Measurements from ENCODE around the gene SLC2A11.
A peak's percentile ranks its signal among the peaks of the same experiment; 100 is the strongest.

SLC2A11 gene

DNA sequence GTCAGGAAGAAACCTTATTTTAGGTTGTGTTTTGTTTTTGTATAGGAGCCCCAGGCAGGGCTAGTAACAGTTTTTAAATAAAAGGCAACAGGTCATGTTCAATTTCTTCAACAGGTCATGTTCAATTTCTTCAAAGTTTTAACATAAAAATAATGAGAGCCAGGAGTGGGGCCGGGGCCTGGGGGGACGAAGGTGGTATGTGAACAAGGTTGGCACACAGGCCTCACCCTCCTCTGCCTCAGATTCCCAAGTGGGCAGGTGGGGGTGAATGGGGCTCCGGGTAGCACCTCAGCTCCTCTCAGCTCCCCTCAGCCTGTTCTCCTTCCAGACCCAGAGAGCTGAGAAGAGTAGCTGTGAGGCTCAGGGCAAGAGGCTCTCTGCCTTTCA is 23.3 kb upstream of the SLC2A11 start:
- Histone ChIP-seq H3K9me3 (ENCODE audit: control insufficient read depth, insufficient read depth, low read length) (no peaks in the 10 kb centered on the region), H3K36me3 (ENCODE audit: control insufficient read depth, insufficient read depth, low read length) (peaks cover 38% of the 10 kb centered on the region), H3K27me3 (ENCODE audit: control insufficient read depth, insufficient read depth, low read length) (no peaks in the 10 kb centered on the region), H3K4me1 (ENCODE audit: control insufficient read depth, insufficient read depth, low read length) (no peaks in the 10 kb centered on the region), H3K4me3 (ENCODE audit: low read depth, low read length) (no peak overlapping the region), H3K9ac (ENCODE audit: low read depth, low read length) (no peak overlapping the region)

DNA sequence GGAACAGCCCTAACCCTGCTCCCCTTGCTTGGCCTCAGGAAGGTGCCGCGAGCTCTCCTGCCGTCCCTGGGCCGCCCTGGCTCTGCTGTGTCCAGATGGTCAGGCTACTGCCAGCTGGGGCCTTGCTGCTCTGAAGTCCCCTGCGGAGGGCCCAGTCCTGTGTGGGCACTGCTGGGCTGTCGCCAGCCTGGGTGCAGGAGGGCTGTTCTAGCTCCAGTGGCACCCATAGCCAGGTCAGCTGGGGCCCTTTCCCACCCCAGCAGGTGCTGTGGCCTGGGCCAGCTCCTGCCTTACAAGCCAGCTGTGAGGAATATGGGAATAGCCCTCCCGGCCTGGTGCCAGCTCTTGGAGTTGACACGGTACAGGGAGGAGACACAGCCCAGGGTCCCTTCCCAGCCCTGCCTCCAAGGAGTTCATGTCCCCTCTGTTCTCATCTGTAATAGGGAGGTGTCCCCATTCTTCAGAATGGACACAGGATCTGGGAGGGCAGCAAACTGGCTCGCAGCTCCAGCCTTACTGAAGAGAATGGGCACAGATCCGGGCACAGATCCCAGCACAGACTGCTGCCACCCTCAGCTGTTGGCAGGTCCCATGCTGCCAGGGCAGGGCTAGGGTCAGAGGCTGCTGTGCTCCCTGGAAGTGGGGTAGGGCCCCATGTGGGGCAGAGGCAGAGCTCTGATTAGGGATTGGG is 22.7 kb upstream of the SLC2A11 start:
- peaks cover 38% of the 10 kb centered on the region for H3K36me3 ChIP-seq (ENCODE audit: control insufficient read depth, insufficient read depth, low read length)

DNA sequence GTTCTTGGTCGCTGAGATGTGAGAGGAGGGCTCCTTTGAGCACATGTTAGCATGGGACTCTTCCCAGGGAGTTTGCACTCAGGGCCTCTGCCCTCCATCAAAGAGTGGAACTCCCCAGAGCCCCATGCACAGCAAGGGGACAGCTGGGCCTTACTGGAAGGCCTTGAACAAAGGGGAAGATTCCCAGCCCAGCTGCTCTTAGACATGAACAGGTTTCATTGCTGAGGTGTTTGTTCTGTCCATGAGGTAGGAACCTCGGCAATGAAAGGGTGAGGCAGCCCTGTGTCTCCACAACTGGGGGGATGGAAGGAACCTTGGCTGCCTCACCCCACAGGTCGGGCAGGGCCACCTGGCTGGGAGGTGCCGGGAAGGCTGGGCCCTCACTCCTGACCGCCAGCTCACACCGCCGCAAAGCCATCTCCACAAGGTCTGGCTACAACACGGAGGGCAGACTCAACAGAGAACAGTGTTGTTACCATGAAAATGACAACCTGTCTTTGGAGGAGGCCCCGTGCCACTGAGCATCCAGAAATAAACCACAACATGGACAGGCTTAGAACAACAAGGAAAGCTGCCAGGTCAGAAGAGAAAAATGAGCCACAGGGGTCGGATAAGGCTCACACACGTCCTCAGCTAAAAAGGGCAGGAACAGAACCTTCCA is 22.1 kb upstream of the SLC2A11 start:
- no peaks in the 10 kb centered on the region for H3K4me1 ChIP-seq (ENCODE audit: control insufficient read depth, insufficient read depth, low read length)
- no peaks in the 10 kb centered on the region for H3K9me3 ChIP-seq (ENCODE audit: control insufficient read depth, insufficient read depth, low read length)
- no peak overlapping the region for H3K4me3 ChIP-seq (ENCODE audit: low read depth, low read length)
- peaks cover 4% of the 10 kb centered on the region for H3K27me3 ChIP-seq (ENCODE audit: control insufficient read depth, insufficient read depth, low read length)
- H3K36me3 ChIP-seq (ENCODE audit: control insufficient read depth, insufficient read depth, low read length), result peaks cover 38% of the 10 kb centered on the region
- H3K9ac ChIP-seq (ENCODE audit: low read depth, low read length), result no peak overlapping the region

More for the DNA sequence above, 22.7 kb upstream of the SLC2A11 start:
- Histone ChIP-seq H3K9me3 (ENCODE audit: control insufficient read depth, insufficient read depth, low read length) (no peaks in the 10 kb centered on the region), H3K27me3 (ENCODE audit: control insufficient read depth, insufficient read depth, low read length) (peaks cover 2% of the 10 kb centered on the region), H3K9ac (ENCODE audit: low read depth, low read length) (no peak overlapping the region), H3K4me1 (ENCODE audit: control insufficient read depth, insufficient read depth, low read length) (no peaks in the 10 kb centered on the region), H3K4me3 (ENCODE audit: low read depth, low read length) (no peak overlapping the region)

DNA sequence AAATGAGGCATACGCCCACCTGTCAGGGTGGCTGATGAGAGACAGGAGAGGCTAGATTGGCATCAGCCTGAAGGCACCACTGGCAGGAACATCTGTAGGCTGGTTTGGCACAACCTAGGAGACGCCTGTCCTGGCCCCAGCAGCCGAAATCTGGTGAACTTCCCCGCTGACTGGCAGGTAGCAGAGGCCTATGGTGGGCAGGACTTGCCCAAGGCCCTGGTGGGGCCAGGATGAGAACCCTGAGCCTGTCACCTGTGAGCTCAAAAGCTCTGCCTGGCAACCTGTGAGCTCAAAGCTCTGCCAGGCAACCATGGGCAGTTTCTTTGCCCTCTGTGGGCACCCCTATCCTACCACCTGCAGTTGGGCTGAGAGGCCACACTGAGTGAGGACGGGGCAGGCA is 21.4 kb upstream of the SLC2A11 start:
- Histone ChIP-seq H3K4me1 (ENCODE audit: control insufficient read depth, insufficient read depth, low read length) (no peaks in the 10 kb centered on the region), H3K9me3 (ENCODE audit: control insufficient read depth, insufficient read depth, low read length) (no peaks in the 10 kb centered on the region), H3K27me3 (ENCODE audit: control insufficient read depth, insufficient read depth, low read length) (peaks cover 7% of the 10 kb centered on the region), H3K36me3 (ENCODE audit: control insufficient read depth, insufficient read depth, low read length) (peaks cover 38% of the 10 kb centered on the region), H3K9ac (ENCODE audit: low read depth, low read length) (no peak overlapping the region), H3K4me3 (ENCODE audit: low read depth, low read length) (no peak overlapping the region)

DNA sequence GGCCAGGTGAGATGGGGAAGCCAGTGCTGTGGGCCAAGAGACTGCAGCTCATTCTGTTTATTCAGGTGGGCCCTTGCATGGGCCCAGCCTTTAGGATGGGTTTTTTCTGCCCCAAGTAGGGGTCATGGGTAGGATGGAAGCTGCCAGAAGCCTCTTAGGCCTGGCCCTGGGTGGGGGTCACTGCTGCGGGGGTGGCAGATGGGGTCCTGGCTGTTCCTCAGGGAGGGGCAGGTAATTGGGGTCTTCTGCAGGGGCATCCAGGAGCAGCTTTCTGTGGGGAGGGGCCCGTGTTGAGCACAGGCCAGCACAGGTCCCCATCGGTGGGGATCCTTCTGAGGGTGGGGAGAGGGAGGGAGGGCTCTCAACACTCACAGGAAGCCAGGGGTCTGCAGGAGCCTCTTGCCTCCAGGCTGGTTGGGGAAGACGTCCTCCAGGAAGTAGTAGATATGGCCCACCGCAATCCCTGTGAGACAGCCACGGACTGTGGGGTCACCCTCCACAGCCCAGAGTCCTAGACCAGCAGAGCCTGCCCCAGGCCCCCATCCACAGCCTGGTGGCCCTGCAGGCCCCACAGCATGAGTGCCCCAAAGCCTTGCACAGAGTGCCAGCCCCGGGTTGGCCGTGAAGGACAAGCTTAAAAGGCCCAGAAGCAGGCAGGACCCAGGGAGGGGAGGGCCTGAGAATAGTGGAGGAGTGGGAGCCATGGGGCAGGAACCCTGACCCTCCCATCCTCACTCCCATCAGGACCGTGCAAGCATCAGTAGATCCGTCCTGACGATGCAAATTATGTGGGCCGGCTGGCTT is 20.8 kb upstream of the SLC2A11 start:
- H3K27me3 ChIP-seq (ENCODE audit: control insufficient read depth, insufficient read depth, low read length), result peaks cover 12% of the 10 kb centered on the region
- no peak overlapping the region for H3K9ac ChIP-seq (ENCODE audit: low read depth, low read length)
- H3K4me3 ChIP-seq (ENCODE audit: low read depth, low read length), result no peak overlapping the region
- no peaks in the 10 kb centered on the region for H3K4me1 ChIP-seq (ENCODE audit: control insufficient read depth, insufficient read depth, low read length)
- H3K9me3 ChIP-seq (ENCODE audit: control insufficient read depth, insufficient read depth, low read length), result no peaks in the 10 kb centered on the region
- H3K36me3 ChIP-seq (ENCODE audit: control insufficient read depth, insufficient read depth, low read length), result peaks cover 35% of the 10 kb centered on the region

DNA sequence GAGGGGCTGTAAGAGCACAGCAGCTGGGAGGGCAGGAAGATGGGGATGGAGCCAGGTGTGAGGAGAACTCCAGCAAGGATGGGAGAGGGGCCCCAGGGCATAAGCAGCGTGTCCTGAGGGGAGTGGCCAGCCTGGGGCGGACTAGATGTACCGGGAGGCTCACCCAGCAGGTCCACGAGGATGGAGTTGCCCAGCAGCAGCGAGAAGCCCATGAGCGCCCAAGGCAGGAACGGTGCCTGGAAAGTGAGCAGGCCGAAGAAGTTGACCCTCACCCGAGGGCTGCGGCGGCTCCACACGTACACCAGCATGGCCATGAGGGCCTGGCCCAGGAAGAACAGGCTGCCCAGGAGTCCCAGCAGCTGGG is 20.2 kb upstream of the SLC2A11 start:
- Histone ChIP-seq H3K4me1 (ENCODE audit: control insufficient read depth, insufficient read depth, low read length) (no peaks in the 10 kb centered on the region), H3K9ac (ENCODE audit: low read depth, low read length) (peak overlapping the region; percentile 24)

DNA sequence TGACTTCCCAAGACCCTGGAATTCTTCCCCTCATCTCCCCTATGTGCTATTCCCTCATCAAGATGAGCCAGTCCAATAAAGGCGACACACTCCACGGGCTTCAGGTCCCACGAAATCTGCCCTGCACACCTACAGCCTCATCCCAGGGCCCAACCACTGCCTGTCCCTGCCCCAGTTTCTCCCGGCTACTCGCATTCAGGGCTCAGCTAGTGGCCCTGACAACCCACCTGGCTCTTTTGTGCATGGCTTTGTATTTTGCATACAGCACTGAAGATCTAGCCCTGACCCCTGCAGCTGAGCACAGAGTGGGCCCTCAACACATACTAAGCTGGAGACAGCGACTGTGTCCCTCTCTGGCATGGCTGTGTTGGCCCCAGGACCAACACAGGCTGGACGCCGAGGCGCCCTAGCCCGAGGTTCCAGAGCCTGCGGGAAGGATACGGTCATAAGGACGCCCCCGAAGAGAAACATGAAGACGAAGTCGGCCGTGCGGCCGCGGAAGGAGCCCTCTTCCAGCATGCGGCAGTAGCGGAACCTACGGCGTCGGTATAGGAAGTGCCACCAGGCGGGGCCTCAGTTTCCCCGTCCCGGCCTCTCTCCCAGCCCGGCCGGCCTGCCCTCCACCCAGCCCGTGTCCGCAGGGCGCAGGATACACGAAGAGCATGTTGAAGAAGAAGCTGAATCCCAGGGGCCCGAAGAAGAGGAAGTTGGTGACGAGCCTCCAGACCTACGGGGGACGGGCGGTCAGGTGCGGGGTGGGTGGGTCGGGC is 19.6 kb upstream of the SLC2A11 start:
- Histone ChIP-seq H3K27me3 (ENCODE audit: control insufficient read depth, insufficient read depth, low read length) (peaks cover 12% of the 10 kb centered on the region), H3K4me3 (ENCODE audit: low read depth, low read length) (peak overlapping the region; percentile 85), H3K9ac (ENCODE audit: low read depth, low read length) (peak overlapping the region; percentile 24), H3K4me1 (ENCODE audit: control insufficient read depth, insufficient read depth, low read length) (no peaks in the 10 kb centered on the region), H3K9me3 (ENCODE audit: control insufficient read depth, insufficient read depth, low read length) (no peaks in the 10 kb centered on the region), H3K36me3 (ENCODE audit: control insufficient read depth, insufficient read depth, low read length) (peaks cover 26% of the 10 kb centered on the region)

More for the DNA sequence above, 20.2 kb upstream of the SLC2A11 start:
- H3K9me3 ChIP-seq (ENCODE audit: control insufficient read depth, insufficient read depth, low read length), result no peaks in the 10 kb centered on the region
- peaks cover 12% of the 10 kb centered on the region for H3K27me3 ChIP-seq (ENCODE audit: control insufficient read depth, insufficient read depth, low read length)
- no peak overlapping the region for H3K4me3 ChIP-seq (ENCODE audit: low read depth, low read length)
- peaks cover 30% of the 10 kb centered on the region for H3K36me3 ChIP-seq (ENCODE audit: control insufficient read depth, insufficient read depth, low read length)

DNA sequence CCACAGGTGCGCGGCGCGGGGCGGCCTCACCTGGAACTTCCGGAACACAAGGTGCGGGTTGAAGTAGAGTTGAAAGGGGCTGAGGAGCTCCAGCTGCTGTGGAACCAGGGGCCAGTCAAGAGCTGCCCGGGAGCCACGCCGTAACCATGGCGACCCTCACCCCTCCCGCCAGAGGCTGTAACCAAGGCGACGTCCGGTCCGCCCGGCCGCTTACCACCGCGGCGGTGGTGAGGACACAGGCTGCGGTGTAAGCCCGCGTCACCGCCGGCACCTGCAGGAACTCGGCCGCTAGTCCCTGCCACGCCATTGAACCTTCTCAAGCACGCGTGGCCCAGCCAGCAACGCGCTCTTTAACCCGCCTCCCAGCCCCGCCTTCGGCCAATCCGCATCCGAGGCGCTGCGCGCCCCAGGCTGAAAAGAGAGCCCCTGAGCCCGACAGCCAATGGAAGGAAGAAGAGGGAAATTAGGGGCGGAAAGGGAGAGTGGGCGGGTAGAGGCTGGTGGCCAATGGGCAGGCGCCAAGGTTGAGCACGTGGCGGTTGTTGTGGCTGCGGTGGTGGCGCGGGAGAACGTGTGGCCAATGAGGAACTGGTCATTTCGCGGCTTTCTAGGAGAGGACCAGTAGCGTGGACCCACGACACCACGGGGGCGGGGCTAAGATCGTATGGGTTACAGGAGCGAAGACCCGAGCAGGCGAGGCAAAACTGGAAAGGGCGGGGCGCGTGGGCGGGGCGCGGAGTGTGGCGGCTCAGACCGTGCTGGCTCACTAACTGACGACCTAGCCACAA is 18.8 kb upstream of the SLC2A11 start, which contains the start of gene DERL3:
Gene DERL3, minus strand, starts transcription at position 326 of the 788 bp plus-strand sequence. Its CDS starts 19 bp downstream, at position 307.
- Histone ChIP-seq H3K27me3 (ENCODE audit: control insufficient read depth, insufficient read depth, low read length) (peaks cover 12% of the 10 kb centered on the region), H3K36me3 (ENCODE audit: control insufficient read depth, insufficient read depth, low read length) (peaks cover 18% of the 10 kb centered on the region), H3K9me3 (ENCODE audit: control insufficient read depth, insufficient read depth, low read length) (no peaks in the 10 kb centered on the region), H3K4me1 (ENCODE audit: control insufficient read depth, insufficient read depth, low read length) (no peaks in the 10 kb centered on the region), H3K4me3 (ENCODE audit: low read depth, low read length) (peak within 1 kb of the TSS; percentile 85), H3K9ac (ENCODE audit: low read depth, low read length) (peak within 1 kb of the TSS; percentile 24)

DNA sequence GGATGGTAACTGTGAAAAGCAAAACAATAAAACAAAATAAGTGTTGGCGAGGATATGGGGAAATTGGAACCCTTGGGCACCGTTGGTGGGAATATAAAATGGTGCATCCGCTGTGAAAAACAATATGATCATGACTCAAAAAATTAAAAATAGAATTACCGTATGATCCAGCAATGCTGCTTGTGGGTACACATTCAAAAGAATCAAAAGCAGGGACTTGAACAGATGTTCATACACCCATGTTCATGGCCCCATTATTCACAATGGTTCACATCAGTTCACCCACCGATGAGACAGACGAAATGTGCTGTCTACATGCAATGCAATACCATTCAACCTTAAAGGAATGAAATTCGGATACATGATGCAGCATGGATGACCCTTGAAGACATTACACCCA is 17.6 kb upstream of the SLC2A11 start:
- peaks cover 9% of the 10 kb centered on the region for H3K36me3 ChIP-seq (ENCODE audit: control insufficient read depth, insufficient read depth, low read length)
- peaks cover 12% of the 10 kb centered on the region for H3K27me3 ChIP-seq (ENCODE audit: control insufficient read depth, insufficient read depth, low read length)
- H3K4me3 ChIP-seq (ENCODE audit: low read depth, low read length), result no peak overlapping the region
- H3K9me3 ChIP-seq (ENCODE audit: control insufficient read depth, insufficient read depth, low read length), result no peaks in the 10 kb centered on the region
- H3K9ac ChIP-seq (ENCODE audit: low read depth, low read length), result no peak overlapping the region
- H3K4me1 ChIP-seq (ENCODE audit: control insufficient read depth, insufficient read depth, low read length), result no peaks in the 10 kb centered on the region

DNA sequence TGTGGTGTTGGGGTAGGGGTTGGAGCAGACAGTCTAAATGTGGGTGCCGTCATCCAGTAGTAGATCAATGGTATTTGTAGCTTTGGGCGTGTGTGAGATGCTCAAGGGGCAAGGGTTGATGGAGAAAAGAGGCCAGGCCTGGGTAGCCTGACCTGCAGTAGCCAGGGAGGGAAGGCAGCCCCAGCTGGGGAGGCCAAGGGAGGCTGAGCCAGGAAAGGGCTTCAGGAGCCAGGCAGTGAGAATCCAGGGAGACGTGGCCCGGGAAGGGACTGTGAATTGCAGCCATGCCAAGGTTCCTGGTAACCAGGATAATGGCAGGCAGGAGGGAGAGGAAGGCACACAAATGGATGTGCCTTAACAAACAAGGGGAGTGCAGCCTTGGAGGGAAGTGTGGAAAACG is 16.4 kb upstream of the SLC2A11 start:
- no peak overlapping the region for H3K4me3 ChIP-seq (ENCODE audit: low read depth, low read length)
- H3K27me3 ChIP-seq (ENCODE audit: control insufficient read depth, insufficient read depth, low read length), result peaks cover 12% of the 10 kb centered on the region
- no peaks in the 10 kb centered on the region for H3K36me3 ChIP-seq (ENCODE audit: control insufficient read depth, insufficient read depth, low read length)
- H3K9me3 ChIP-seq (ENCODE audit: control insufficient read depth, insufficient read depth, low read length), result no peaks in the 10 kb centered on the region
- H3K4me1 ChIP-seq (ENCODE audit: control insufficient read depth, insufficient read depth, low read length), result peaks cover 3% of the 10 kb centered on the region
- H3K9ac ChIP-seq (ENCODE audit: low read depth, low read length), result no peak overlapping the region
